ENCODE results near the gene NOL4.

The NOL4 gene

GRCh38 chr18:34207344-34207851 is 17.3 kb downstream of the NOL4 start:
- TF ChIP-seq REST (IDR thresholded peaks at IDR 0.05; ENCODE audit: insufficient replicate concordance, low read depth) (no peak), GABPA (IDR thresholded peaks at IDR 0.05; ENCODE audit: low read depth) (no peak), CTCF (IDR thresholded peaks at IDR 0.05; ENCODE audit: insufficient read depth, low read length) (no peak), POLR2AphosphoS5 (IDR thresholded peaks at IDR 0.05; ENCODE audit: low read depth) (no peak), SPI1 (IDR thresholded peaks at IDR 0.05; ENCODE audit: borderline replicate concordance, low read depth) (no peak)
- Histone ChIP-seq H3K27ac (replicated peaks) (no peak overlapping the region), H3K27me3 (ENCODE audit: insufficient read depth, poor library complexity, severe bottlenecking) (no peaks in the 10 kb centered on the region), H3K4me3 (replicated peaks; ENCODE audit: insufficient read depth, low read length) (no peak overlapping the region)
- DNase-seq (ENCODE audit: low read depth in 1 of 2, low spot score in 1 of 2) = no peak

- TF ChIP-seq POLR2AphosphoS5 (IDR thresholded peaks at IDR 0.05; ENCODE audit: low read depth) (no peak), GABPA (IDR thresholded peaks at IDR 0.05; ENCODE audit: low read depth) (no peak), SPI1 (IDR thresholded peaks at IDR 0.05; ENCODE audit: borderline replicate concordance, low read depth) (no peak), REST (IDR thresholded peaks at IDR 0.05; ENCODE audit: insufficient replicate concordance, low read depth) (no peak), CTCF (IDR thresholded peaks at IDR 0.05; ENCODE audit: insufficient read depth, low read length) (no peak)
- Histone ChIP-seq H3K27ac (replicated peaks) (no peak overlapping the region), H3K27me3 (ENCODE audit: insufficient read depth, poor library complexity, severe bottlenecking) (no peaks in the 10 kb centered on the region), H3K4me3 (replicated peaks; ENCODE audit: insufficient read depth, low read length) (no peak overlapping the region)
- DNase-seq (ENCODE audit: low read depth in 1 of 2, low spot score in 1 of 2) = no peak
Observed at GRCh38 chr18:34203866-34204265, 20.8 kb downstream of the NOL4 start.

- Histone ChIP-seq H3K27ac (replicated peaks) (no peak overlapping the region), H3K27me3 (ENCODE audit: insufficient read depth, poor library complexity, severe bottlenecking) (peaks cover 2% of the 10 kb centered on the region), H3K4me3 (replicated peaks; ENCODE audit: insufficient read depth, low read length) (no peak overlapping the region)
- TF ChIP-seq REST (IDR thresholded peaks at IDR 0.05; ENCODE audit: insufficient replicate concordance, low read depth) (no peak), POLR2AphosphoS5 (IDR thresholded peaks at IDR 0.05; ENCODE audit: low read depth) (no peak), GABPA (IDR thresholded peaks at IDR 0.05; ENCODE audit: low read depth) (no peak), CTCF (IDR thresholded peaks at IDR 0.05; ENCODE audit: insufficient read depth, low read length) (no peak), SPI1 (IDR thresholded peaks at IDR 0.05; ENCODE audit: borderline replicate concordance, low read depth) (no peak)
- DNase-seq (ENCODE audit: low read depth in 1 of 2, low spot score in 1 of 2) = no peak
Observed at GRCh38 chr18:34196256-34196655, 28.5 kb downstream of the NOL4 start.
